Skin of body (tissue), 2 donors: Measurements from ENCODE around the gene RAI14. TPM values are rescaled to one million over a fixed set of nuclear protein-coding genes. Genes with fewer than 3 reads are reported as not detected.

Experiments used
- DNase-seq: peaks from one replicate; lab custom pipeline; 2025; lab: John Stamatoyannopoulos, UW
- total RNA-seq: library from RNA; depleted of rRNA; stranded (reverse); fragments of >200 nt; gene quantifications from one replicate; pipeline ENCODE4 v1.2.3, GENCODE V29; 2014

RAI14 gene
- total RNA-seq, 1 donor from 2014 or later: 44.7 TPM

- no peak for DNase-seq
Observed at GRCh38 chr5:34675857-34676256, 19.7 kb downstream of the RAI14 start.

- DNase-seq: no peak
Observed at GRCh38 chr5:34676416-34676815, 20.3 kb downstream of the RAI14 start.

- no peak for DNase-seq
Observed at GRCh38 chr5:34677428-34677827, 21.3 kb downstream of the RAI14 start.

GRCh38 chr5:34680896-34681295 is 24.8 kb downstream of the RAI14 start:
- no peak for DNase-seq

- DNase-seq: no peak
Observed at GRCh38 chr5:34682926-34683623, 26.9 kb downstream of the RAI14 start.

- DNase-seq: peak; percentile 31
Observed at GRCh38 chr5:34684281-34684979, 28.3 kb downstream of the RAI14 start.

- DNase-seq: no peak
Observed at GRCh38 chr5:34684980-34685352, 28.8 kb downstream of the RAI14 start.

- no peak for DNase-seq
Observed at GRCh38 chr5:34685485-34686165, 29.5 kb downstream of the RAI14 start.

GRCh38 chr5:34686762-34687268 is 30.7 kb downstream of the RAI14 start:
- DNase-seq: peak; percentile 18

- no peak for DNase-seq
Observed at GRCh38 chr5:34687269-34688011, 31.3 kb downstream of the RAI14 start.

- peak; percentile 27 for DNase-seq
Observed at GRCh38 chr5:34688015-34688810, 32.1 kb downstream of the RAI14 start.

- no peak for DNase-seq
Observed at GRCh38 chr5:34690301-34690700, 34.2 kb downstream of the RAI14 start.

- DNase-seq: no peak
Observed at GRCh38 chr5:34690898-34691297, 34.8 kb downstream of the RAI14 start.

GRCh38 chr5:34691326-34691725 is 35.2 kb downstream of the RAI14 start:
- peak; percentile 65 for DNase-seq

- no peak for DNase-seq
Observed at GRCh38 chr5:34692786-34693185, 36.7 kb downstream of the RAI14 start.

GRCh38 chr5:34694012-34694411 is 37.9 kb downstream of the RAI14 start:
- no peak for DNase-seq

GRCh38 chr5:34694685-34695084 is 38.6 kb downstream of the RAI14 start:
- no peak for DNase-seq

GRCh38 chr5:34695275-34696027 is 39.3 kb downstream of the RAI14 start:
- no peak for DNase-seq

GRCh38 chr5:34697308-34698108 is 41.4 kb downstream of the RAI14 start:
- no peak for DNase-seq
